PC-9 (cell line): ENCODE results near the gene MAML3. TPM values are rescaled to one million over a fixed set of nuclear protein-coding genes. Genes with fewer than 3 reads are reported as not detected.

Experiments
- BruUV-seq: library from RNA; stranded (reverse); fragments of 400-500 nt; replicated peaks from 2 replicates; lab custom pipeline; 2021; lab: Mats Ljungman, UMichigan
- CTCF ChIA-PET: fragments of 300-600 bp; sonication (Branson Sonifier 250); formaldehyde crosslinking; loops from one replicate; lab custom pipeline; 2022; ENCODE audit warnings: antibody characterized with exemption; lab: Charles Lee
- POLR2A ChIA-PET: fragments of 300-600 bp; sonication (Branson Sonifier 250); formaldehyde crosslinking; loops from one replicate; lab custom pipeline; 2022; ENCODE audit warnings: antibody characterized with exemption; ENCODE audit not compliant: unreplicated experiment; lab: Charles Lee
- DNase-seq, 2 experiments: peaks; one replicate each; pipeline versions ENCODE4 v3.0.0 to v3.0.0-alpha.2; 2015 to 2022; ENCODE audit warnings: mixed read lengths in 1 of 2
- H2AFZ ChIP-seq: fragments of 200-600 bp; sonication (generic); 2 replicates; pipeline ENCODE4 v1.8.1; 2017; ENCODE audit warnings: antibody characterized with exemption
- H3F3A ChIP-seq: fragments of 200-600 bp; sonication (generic); 2 replicates; pipeline ENCODE4 v1.8.1; 2017; ENCODE audit warnings: antibody characterized with exemption, mild to moderate bottlenecking, low read depth; ENCODE audit not compliant: insufficient read depth
- H3K27ac ChIP-seq: fragments of 200-600 bp; sonication (generic); 2 replicates; pipeline ENCODE4 v1.6.1; 2016; ENCODE audit warnings: mixed run types
- H3K27me3 ChIP-seq: fragments of 200-600 bp; sonication (generic); 2 replicates; pipeline ENCODE4 v1.6.1; 2016; ENCODE audit warnings: low read depth, mixed run types; ENCODE audit not compliant: insufficient read depth
- H3K36me3 ChIP-seq: fragments of 200-600 bp; sonication (generic); 2 replicates; pipeline ENCODE4 v1.6.1; 2016; ENCODE audit warnings: low read depth, mixed run types
- H3K4me1 ChIP-seq: fragments of 200-600 bp; sonication (generic); replicated peaks from 2 replicates; pipeline ENCODE4 v1.6.1; 2016; ENCODE audit warnings: mixed run types; ENCODE audit not compliant: insufficient read depth
- H3K4me2 ChIP-seq: fragments of 200-600 bp; sonication (generic); 2 replicates; pipeline ENCODE4 v1.6.1; 2017; ENCODE audit warnings: mixed run types
- H3K4me3 ChIP-seq: fragments of 200-600 bp; sonication (generic); 2 replicates; pipeline ENCODE4 v1.6.1; 2016; ENCODE audit warnings: mixed run types
- H3K79me2 ChIP-seq: fragments of 200-600 bp; sonication (generic); 2 replicates; pipeline ENCODE4 v1.6.1; 2017; ENCODE audit warnings: low read depth, mixed run types
- H3K9me2 ChIP-seq: fragments of 200-600 bp; sonication (generic); 2 replicates; pipeline ENCODE4 v1.8.1; 2017; ENCODE audit warnings: mild to moderate bottlenecking; ENCODE audit not compliant: insufficient read depth
- H3K9me3 ChIP-seq: fragments of 200-600 bp; sonication (generic); 2 replicates; pipeline ENCODE4 v1.8.1; 2016; ENCODE audit warnings: low read depth; ENCODE audit not compliant: insufficient read depth
- H4K20me1 ChIP-seq: fragments of 200-600 bp; sonication (generic); 2 replicates; pipeline ENCODE4 v1.8.1; 2017; ENCODE audit not compliant: insufficient read depth
- CTCF ChIP-seq: fragments of 200-600 bp; sonication (generic); conservative IDR thresholded peaks from 2 replicates; pipeline ENCODE4 v1.6.1; 2017; ENCODE audit warnings: mixed run types, antibody characterized with exemption, mild to moderate bottlenecking, moderate library complexity
- EZH2 ChIP-seq: fragments of 200-600 bp; sonication (generic); IDR thresholded peaks from 2 replicates; pipeline ENCODE4 v1.8.0; 2017; ENCODE audit warnings: antibody characterized with exemption, low read depth
- intact Hi-C: fragments of 100-400 bp; cut with micrococcal nuclease; formaldehyde crosslinking; loops from one replicate; pipeline ENCODE4 v1.10.0; 2022; ENCODE audit not compliant: unreplicated experiment
- total RNA-seq: library from RNA; stranded (reverse); gene quantifications from 2 replicates; pipeline ENCODE4 v1.2.3, GENCODE V29; 2021

Gene MAML3
- total RNA-seq, 1 experiment from 2014 or later = 15.2 TPM

GRCh38 chr4:140049849-140050637 is 103.9 kb downstream of the MAML3 start:
- Histone ChIP-seq H3K79me2 (peaks cover 68% of the 10 kb centered on the region), H3K27ac (peak overlapping the region; percentile 96), H3K4me1 (peaks cover 54% of the 10 kb centered on the region), H4K20me1 (no peaks in the 10 kb centered on the region), H3K9me3 (no peaks in the 10 kb centered on the region), H2AFZ (no peak overlapping the region), H3F3A (peaks cover 46% of the 10 kb centered on the region), H3K27me3 (no peaks in the 10 kb centered on the region), H3K4me3 (peak overlapping the region; percentile 56; the same call in 1 of the 2 replicates), H3K4me2 (peak overlapping the region; percentile 95), H3K36me3 (no peaks in the 10 kb centered on the region), H3K9me2 (no peaks in the 10 kb centered on the region)
- POLR2A ChIA-PET = interaction anchor here (0.8 kb wide), 1 partner anchor 46 kb away, joined by 7 read pairs; no protein-coding TSS in a partner anchor
- intact Hi-C loops = loop anchor here (2.0 to 5.0 kb wide), 2 partner anchors 47 to 217 kb away; no protein-coding TSS in a partner anchor
- no peak for DNase-seq
- BruUV-seq = no TSS peak
- CTCF ChIA-PET = interaction anchor here (0.8 to 1.2 kb wide), 2 partner anchors 29 to 38 kb away, joined by 3 read pairs; no protein-coding TSS in a partner anchor
- TF ChIP-seq CTCF (no peak), EZH2 (no peak)

- Histone ChIP-seq H3K4me1 (peaks cover 62% of the 10 kb centered on the region), H3K4me3 (peak overlapping the region; percentile 56), H2AFZ (peak overlapping the region; percentile 53; the same call in 1 of the 2 replicates), H3K27ac (peak overlapping the region; percentile 96), H3K79me2 (peaks cover 68% of the 10 kb centered on the region), H3K9me2 (no peaks in the 10 kb centered on the region), H3K27me3 (no peaks in the 10 kb centered on the region), H3K4me2 (peak overlapping the region; percentile 95), H4K20me1 (no peaks in the 10 kb centered on the region), H3K36me3 (no peaks in the 10 kb centered on the region), H3K9me3 (no peaks in the 10 kb centered on the region), H3F3A (peaks cover 46% of the 10 kb centered on the region)
- ChIA-PET CTCF (interaction anchor here (0.5 to 1.2 kb wide), 5 partner anchors 30 to 392 kb away, joined by 3 to 5 read pairs (median 4); no protein-coding TSS in a partner anchor), POLR2A (interaction anchor here (0.5 to 0.8 kb wide), 4 partner anchors 13 to 237 kb away, joined by 3 to 17 read pairs (median 6); no protein-coding TSS in a partner anchor)
- intact Hi-C loops = loop anchor here (2.0 to 5.0 kb wide), 2 partner anchors 48 to 218 kb away; no protein-coding TSS in a partner anchor
- TSS peak; percentile 20 for BruUV-seq
- DNase-seq = peak; percentile 59 to 62
- no peak for TF ChIP-seq CTCF
- no peak for TF ChIP-seq EZH2
Measured at GRCh38 chr4:140049024-140049848, 104.7 kb downstream of the MAML3 start.
